Neural progenitor cell (in vitro differentiated cells): ENCODE results near the gene LAMB1.

Experiments used
- CTCF ChIP-seq: fragments of 200-600 bp; sonication (generic); IDR thresholded peaks from 2 replicates; pipeline ENCODE4 v1.5.1; 2017; ENCODE audit warnings: antibody characterized with exemption, mild to moderate bottlenecking
- EZH2 ChIP-seq: fragments of 200-600 bp; sonication (generic); IDR thresholded peaks from 2 replicates; pipeline ENCODE4 v1.6.1; 2017; ENCODE audit warnings: antibody characterized with exemption, mild to moderate bottlenecking, moderate library complexity
- EZH2phosphoT487 ChIP-seq: fragments of 200-600 bp; sonication (generic); IDR thresholded peaks from 2 replicates; pipeline ENCODE4 v1.6.1; 2017; ENCODE audit warnings: antibody characterized with exemption

- no peak for TF ChIP-seq EZH2
- TF ChIP-seq CTCF, result no peak
- no peak for TF ChIP-seq EZH2phosphoT487
Observed at GRCh38 chr7:107877731-107878382, 125.1 kb downstream of the LAMB1 start.
